Gastrocnemius medialis (tissue), 4 donors: ENCODE data around the gene CFAP77.

Source experiments
- POLR2A ChIP-seq, 2 donors: fragments of 450-650 bp; IDR thresholded peaks; one replicate each; pipeline ENCODE4 v1.6.1; 2017; ENCODE audit warnings: antibody characterized with exemption in 2 of 2, mild to moderate bottlenecking in 2 of 2, moderate library complexity in 2 of 2
- TF ChIP-seq, protein P1 (sequence below), 5 experiments: fragments of 450-650 bp in 3 of 5; fragments of 200-600 bp in 2 of 5; sonication (generic) in 2 of 5; IDR thresholded peaks in 4 of 5; conservative IDR thresholded peaks in 1 of 5; 1 replicate in 4 of 5; 2 replicates in 1 of 5; pipeline ENCODE4 v1.5.1; 2016 to 2019; ENCODE audit warnings: antibody characterized with exemption in 5 of 5, mild to moderate bottlenecking in 3 of 5, moderate library complexity in 3 of 5

DNA sequence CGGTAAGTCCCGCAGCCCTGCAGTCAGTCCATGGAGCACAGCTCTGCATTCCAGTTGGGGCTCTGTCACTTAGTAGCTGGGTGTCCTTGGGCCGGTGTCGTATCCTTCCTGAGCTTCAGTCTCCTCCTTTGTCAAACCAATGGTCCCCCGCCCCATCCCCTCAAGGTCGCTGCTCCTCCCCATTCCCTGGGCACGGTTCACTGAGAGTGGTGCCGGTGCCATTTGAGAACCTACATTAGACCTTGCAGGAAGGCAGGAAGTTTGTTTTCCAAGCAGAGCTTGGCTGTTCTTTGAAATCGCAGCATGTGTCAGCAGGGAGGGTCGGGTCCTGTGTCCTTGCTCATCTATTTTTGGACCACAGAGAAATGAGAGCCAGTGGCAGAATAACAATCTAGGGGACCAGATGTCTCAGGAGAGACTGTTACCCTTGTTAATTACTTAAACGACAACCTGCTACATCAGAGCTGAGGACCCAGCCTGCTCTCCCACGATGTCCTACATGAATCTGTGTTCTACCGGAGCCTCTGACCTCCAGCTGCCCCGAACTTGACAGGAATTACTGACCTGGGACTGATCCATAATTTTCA is 150.7 kb downstream of the CFAP77 start:
- TF ChIP-seq, protein P1, sequence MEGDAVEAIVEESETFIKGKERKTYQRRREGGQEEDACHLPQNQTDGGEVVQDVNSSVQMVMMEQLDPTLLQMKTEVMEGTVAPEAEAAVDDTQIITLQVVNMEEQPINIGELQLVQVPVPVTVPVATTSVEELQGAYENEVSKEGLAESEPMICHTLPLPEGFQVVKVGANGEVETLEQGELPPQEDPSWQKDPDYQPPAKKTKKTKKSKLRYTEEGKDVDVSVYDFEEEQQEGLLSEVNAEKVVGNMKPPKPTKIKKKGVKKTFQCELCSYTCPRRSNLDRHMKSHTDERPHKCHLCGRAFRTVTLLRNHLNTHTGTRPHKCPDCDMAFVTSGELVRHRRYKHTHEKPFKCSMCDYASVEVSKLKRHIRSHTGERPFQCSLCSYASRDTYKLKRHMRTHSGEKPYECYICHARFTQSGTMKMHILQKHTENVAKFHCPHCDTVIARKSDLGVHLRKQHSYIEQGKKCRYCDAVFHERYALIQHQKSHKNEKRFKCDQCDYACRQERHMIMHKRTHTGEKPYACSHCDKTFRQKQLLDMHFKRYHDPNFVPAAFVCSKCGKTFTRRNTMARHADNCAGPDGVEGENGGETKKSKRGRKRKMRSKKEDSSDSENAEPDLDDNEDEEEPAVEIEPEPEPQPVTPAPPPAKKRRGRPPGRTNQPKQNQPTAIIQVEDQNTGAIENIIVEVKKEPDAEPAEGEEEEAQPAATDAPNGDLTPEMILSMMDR (IDR thresholded peaks at IDR 0.05 in 4 of 5, conservative IDR thresholded peaks at IDR 0.05 in 1 of 5): no peak
- no peak for TF ChIP-seq POLR2A (IDR thresholded peaks at IDR 0.05)
